Mucosa of descending colon (tissue), 3 donors: Measurements from ENCODE around the gene AKAP7. TPM values are rescaled to one million over a fixed set of nuclear protein-coding genes. Genes with fewer than 3 reads are reported as not detected.

Source experiments
- ATAC-seq: fragments of 200-7000 bp; cut with Tn5 transposase; one replicate; pipeline ENCODE4 v1.9.1; 2020; ENCODE audit warnings: mild to moderate bottlenecking, moderate library complexity
- DNase-seq, 3 donors: peaks; one replicate each; pipeline ENCODE4 v3.0.0-alpha.2; 2020
- H3K36me3 ChIP-seq: fragments of 200-600 bp; one replicate; pipeline ENCODE4 v1.8.0; 2021; ENCODE audit warnings: low read depth, mild to moderate bottlenecking
- H3K4me1 ChIP-seq: fragments of 200-600 bp; one replicate; pipeline ENCODE4 v1.8.0; 2021; ENCODE audit warnings: low read depth, mild to moderate bottlenecking
- H3K4me3 ChIP-seq: fragments of 200-600 bp; one replicate; pipeline ENCODE4 v1.8.0; 2021; ENCODE audit warnings: mild to moderate bottlenecking
- H3K9me3 ChIP-seq: fragments of 200-600 bp; one replicate; pipeline ENCODE4 v1.8.0; 2021; ENCODE audit warnings: mild to moderate bottlenecking
- intact Hi-C, 2 donors: fragments of 100-400 bp; cut with DNase I in 1 of 2; cut with micrococcal nuclease in 1 of 2; formaldehyde crosslinking; loops; one replicate each; pipeline versions ENCODE4 v1.11.0 to v1.11.1; 2022; cut with DNase I, micrococcal nuclease
- total RNA-seq, 3 donors: library from RNA; stranded (reverse); fragmentation: NEBNext Ultra II Directional in 2 of 3; extraction: Animal tissue kit (Norgen Biotek cat#: 25700) in 2 of 3; gene quantifications; one replicate each; pipeline versions ENCODE4 v1.2.1 to v1.2.4, GENCODE V29; 2021 to 2023
- TF ChIP-seq, protein P1 (sequence below): fragments of 200-600 bp; IDR thresholded peaks from one replicate; pipeline ENCODE4 v1.8.0; 2022; ENCODE audit warnings: antibody characterized with exemption, mild to moderate bottlenecking
- donor health status: DM: no; HTN: no; CAD: no; lungs with moderate emphysema.
- donor health status: DM: no; HTN: no; CAD: no.
- donor health status: DM: no; HTN: yes; CAD: no.

The AKAP7 gene
- total RNA-seq, 3 donors from 2014 or later, result 13.0 to 21.9 (median 15.3) TPM

GRCh38 chr6:131303338-131303930 is 168.2 kb downstream of the AKAP7 start:
- Histone ChIP-seq H3K4me1 (no peaks in the 10 kb centered on the region), H3K36me3 (no peaks in the 10 kb centered on the region), H3K4me3 (no peak overlapping the region), H3K9me3 (no peaks in the 10 kb centered on the region)
- intact Hi-C loops, result no loop called here
- ATAC-seq (no peak), DNase-seq (no peak)
- TF ChIP-seq, protein P1, sequence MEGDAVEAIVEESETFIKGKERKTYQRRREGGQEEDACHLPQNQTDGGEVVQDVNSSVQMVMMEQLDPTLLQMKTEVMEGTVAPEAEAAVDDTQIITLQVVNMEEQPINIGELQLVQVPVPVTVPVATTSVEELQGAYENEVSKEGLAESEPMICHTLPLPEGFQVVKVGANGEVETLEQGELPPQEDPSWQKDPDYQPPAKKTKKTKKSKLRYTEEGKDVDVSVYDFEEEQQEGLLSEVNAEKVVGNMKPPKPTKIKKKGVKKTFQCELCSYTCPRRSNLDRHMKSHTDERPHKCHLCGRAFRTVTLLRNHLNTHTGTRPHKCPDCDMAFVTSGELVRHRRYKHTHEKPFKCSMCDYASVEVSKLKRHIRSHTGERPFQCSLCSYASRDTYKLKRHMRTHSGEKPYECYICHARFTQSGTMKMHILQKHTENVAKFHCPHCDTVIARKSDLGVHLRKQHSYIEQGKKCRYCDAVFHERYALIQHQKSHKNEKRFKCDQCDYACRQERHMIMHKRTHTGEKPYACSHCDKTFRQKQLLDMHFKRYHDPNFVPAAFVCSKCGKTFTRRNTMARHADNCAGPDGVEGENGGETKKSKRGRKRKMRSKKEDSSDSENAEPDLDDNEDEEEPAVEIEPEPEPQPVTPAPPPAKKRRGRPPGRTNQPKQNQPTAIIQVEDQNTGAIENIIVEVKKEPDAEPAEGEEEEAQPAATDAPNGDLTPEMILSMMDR, result no peak

- H3K4me3 ChIP-seq, result no peak overlapping the region
- no peak for ATAC-seq
- no peaks in the 10 kb centered on the region for H3K36me3 ChIP-seq
- peaks cover 2% of the 10 kb centered on the region for H3K9me3 ChIP-seq
- DNase-seq, result no peak
- TF ChIP-seq, protein P1, result no peak
- no peaks in the 10 kb centered on the region for H3K4me1 ChIP-seq
- intact Hi-C loops, result no loop called here
These were observed 170.0 kb downstream of the AKAP7 start for GRCh38 chr6:131305037-131305850.

DNA sequence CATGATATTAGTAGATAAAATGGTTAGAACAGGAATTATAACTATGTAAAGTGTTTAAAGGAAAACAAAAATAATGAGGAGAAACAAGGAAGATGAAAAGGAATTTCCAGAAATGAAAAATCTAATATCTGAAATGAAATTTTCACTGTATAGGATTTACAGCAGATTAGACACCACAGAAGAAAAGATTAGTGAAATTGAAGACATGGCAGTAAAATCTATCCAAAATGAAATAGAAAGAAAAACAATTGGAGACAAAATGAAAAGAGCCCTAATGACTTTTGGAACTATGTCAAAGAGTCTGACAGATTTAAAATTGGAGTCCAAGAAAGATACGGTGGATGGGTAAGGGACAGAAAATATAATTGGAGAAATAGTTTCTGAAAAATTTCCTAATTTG is 174.2 kb downstream of the AKAP7 start:
- TF ChIP-seq, protein P1, result no peak
- Histone ChIP-seq H3K9me3 (peaks cover 2% of the 10 kb centered on the region), H3K4me3 (no peak overlapping the region), H3K36me3 (no peaks in the 10 kb centered on the region), H3K4me1 (no peaks in the 10 kb centered on the region)
- ATAC-seq (no peak), DNase-seq (no peak)
- intact Hi-C loops, result no loop called here

DNA sequence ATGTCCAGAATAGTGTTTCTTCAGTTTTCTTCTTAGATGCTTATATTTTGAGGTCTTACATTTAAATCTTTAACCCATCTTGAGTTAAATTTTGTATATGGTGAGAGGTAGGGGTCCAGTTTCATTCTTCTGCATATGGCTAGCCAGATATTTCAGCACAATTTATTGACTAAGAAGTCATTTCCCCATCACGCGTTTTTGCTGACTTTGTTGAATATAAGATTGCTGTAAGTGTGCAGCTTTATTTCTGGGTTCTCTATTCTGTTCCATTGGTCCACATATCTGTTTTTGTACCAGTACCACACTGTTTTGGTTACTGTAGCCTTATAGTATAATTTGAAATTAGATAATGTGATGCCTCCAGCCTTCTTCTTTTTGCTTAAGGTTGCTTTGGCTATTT is 179.6 kb downstream of the AKAP7 start:
- H3K4me3 ChIP-seq, result no peak overlapping the region
- H3K36me3 ChIP-seq, result no peaks in the 10 kb centered on the region
- intact Hi-C loops, result no loop called here
- no peaks in the 10 kb centered on the region for H3K4me1 ChIP-seq
- no peaks in the 10 kb centered on the region for H3K9me3 ChIP-seq
- no peak for ATAC-seq
- TF ChIP-seq, protein P1, result no peak
- no peak for DNase-seq

GRCh38 chr6:131316654-131317053 is 181.4 kb downstream of the AKAP7 start:
- TF ChIP-seq, protein P1, result no peak
- Histone ChIP-seq H3K36me3 (no peaks in the 10 kb centered on the region), H3K4me1 (no peaks in the 10 kb centered on the region), H3K9me3 (no peaks in the 10 kb centered on the region), H3K4me3 (no peak overlapping the region)
- ATAC-seq (no peak), DNase-seq (no peak)
- intact Hi-C loops, result no loop called here
